GM19043 (cell line): Measurements from ENCODE around the gene C2orf66.

Experiments used
- ATAC-seq: cut with Tn5 transposase; IDR thresholded peaks from one replicate; pipeline ENCODE4 v1.9.1; 2021; ENCODE audit warnings: low read depth; ENCODE audit not compliant: unreplicated experiment

The C2orf66 gene

GRCh38 chr2:196783431-196784094, 25.6 kb downstream of the C2orf66 start:
- peak; percentile 53 for ATAC-seq

- no peak for ATAC-seq
Observed at GRCh38 chr2:196767101-196767500, 42.1 kb downstream of the C2orf66 start.

- ATAC-seq, result no peak
Observed at GRCh38 chr2:196759378-196759706, 49.8 kb downstream of the C2orf66 start.

- ATAC-seq, result no peak
Observed at GRCh38 chr2:196758474-196759377, 50.4 kb downstream of the C2orf66 start.
